Upper lobe of left lung (tissue), 6 donors: ENCODE measurements around the gene NKAIN4. TPM values are rescaled to one million over a fixed set of nuclear protein-coding genes. Genes with fewer than 3 reads are reported as not detected.

Experiments used
- ATAC-seq, 2 donors: fragments of 200-7000 bp; cut with Tn5 transposase; one replicate each; pipeline ENCODE4 v1.9.1; 2022; ENCODE audit warnings: mild to moderate bottlenecking in 2 of 2, moderate library complexity in 2 of 2; ENCODE audit not compliant: low FRiP score in 2 of 2
- DNase-seq, 2 donors: peaks; one replicate each; pipeline ENCODE4 v3.0.0-alpha.2; 2019 to 2020
- H3K27ac ChIP-seq, 4 donors: fragments of 200-600 bp; sonication (generic); one replicate each; pipeline ENCODE4 v1.5.1; 2016 to 2019
- H3K27me3 ChIP-seq, 4 donors: fragments of 200-600 bp; sonication (generic); one replicate each; pipeline ENCODE4 v1.5.1; 2017 to 2019
- H3K36me3 ChIP-seq, 4 donors: fragments of 200-600 bp; sonication (generic); one replicate each; pipeline ENCODE4 v1.5.1; 2016 to 2019
- H3K4me1 ChIP-seq, 4 donors: fragments of 200-600 bp; sonication (generic); one replicate each; pipeline ENCODE4 v1.5.1; 2018 to 2019
- H3K4me3 ChIP-seq, 4 donors: fragments of 200-600 bp; sonication (generic); one replicate each; pipeline ENCODE4 v1.5.1; 2017 to 2019; ENCODE audit warnings: mild to moderate bottlenecking in 2 of 4, moderate library complexity in 1 of 4
- H3K9me3 ChIP-seq, 4 donors: fragments of 200-600 bp; sonication (generic); one replicate each; pipeline ENCODE4 v1.5.1; 2018 to 2019
- EP300 ChIP-seq, 4 donors: sonication (generic); formaldehyde crosslinking; IDR thresholded peaks; one replicate each; pipeline ENCODE4 v1.5.1; 2017; ENCODE audit warnings: antibody characterized with exemption in 4 of 4, control low read depth in 2 of 4
- POLR2A ChIP-seq, 4 donors: fragments of 450-650 bp; IDR thresholded peaks; one replicate each; pipeline ENCODE4 v1.5.1; 2016 to 2017; ENCODE audit warnings: antibody characterized with exemption in 4 of 4, mild to moderate bottlenecking in 2 of 4
- POLR2AphosphoS5 ChIP-seq, 2 donors: sonication (generic); formaldehyde crosslinking; IDR thresholded peaks; one replicate each; pipeline ENCODE4 v1.5.1; 2017; ENCODE audit warnings: antibody characterized with exemption in 2 of 2
- WGBS, 2 donors: methylation state at CpG; one replicate each; pipeline ENCODE4 v1.1.5; 2017 to 2018; 5-methylcytosine and 5-hydroxymethylcytosine counted together
- total RNA-seq, 6 donors: library from RNA; depleted of rRNA in 4 of 6; stranded (reverse); fragments of >200 nt in 4 of 6; gene quantifications; one replicate each; pipeline versions ENCODE4 v1.1.0 to v1.2.1, GENCODE V29; 2016 to 2021
- TF ChIP-seq, protein P1 (sequence below), 6 experiments: fragments of 450-650 bp in 4 of 6; fragments of 200-600 bp in 2 of 6; sonication (generic) in 2 of 6; IDR thresholded peaks; one replicate each; pipeline ENCODE4 v1.5.1; 2016 to 2019; ENCODE audit warnings: antibody characterized with exemption in 6 of 6
- donor health status: DM: no; HTN: no; CAD: no; lungs with moderate emphysema.
- donor health status: DM: no; HTN: yes; CAD: no; lungs with severe emphysema.

The NKAIN4 gene
- total RNA-seq, 6 donors from 2014 or later = 0.17 TPM; not detected in 5

DNA sequence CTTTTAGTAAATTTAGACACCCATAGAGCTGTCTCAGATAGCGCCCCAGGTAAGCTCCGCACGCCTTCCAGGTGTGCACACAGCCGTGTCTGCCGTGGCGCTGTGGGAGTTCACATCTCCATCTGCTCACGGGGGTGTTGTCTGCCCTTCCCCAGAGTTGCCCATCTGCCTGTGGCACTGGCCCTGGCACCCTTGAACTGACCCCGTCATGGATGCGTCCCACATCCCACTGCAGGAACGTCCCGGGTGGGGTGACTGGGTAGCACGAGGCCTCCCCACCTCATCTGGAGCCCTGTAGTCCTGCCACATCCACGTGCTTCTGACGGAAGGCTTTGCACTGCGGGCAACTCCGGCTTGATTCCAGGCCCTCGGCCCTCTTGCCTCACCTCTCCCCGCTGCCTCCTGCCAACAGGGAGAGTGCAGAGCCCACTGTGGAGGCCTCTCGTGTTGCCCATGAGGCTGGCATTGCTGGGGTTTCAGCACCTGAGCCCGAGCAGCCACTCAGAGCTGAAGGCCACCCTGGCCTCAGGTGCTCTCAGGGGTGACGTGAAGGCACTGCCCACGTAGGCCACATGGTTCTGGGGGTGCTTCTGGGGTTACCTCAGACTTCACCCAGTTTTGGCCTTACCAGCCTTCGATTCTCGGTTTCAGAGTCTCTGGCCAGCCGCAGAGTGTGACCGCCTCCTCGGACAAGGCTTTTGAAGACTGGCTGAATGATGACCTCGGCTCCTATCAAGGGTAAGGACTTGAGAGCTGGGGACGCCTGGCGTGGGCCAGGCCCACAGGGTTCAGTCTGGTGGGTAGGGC, 23.4 kb upstream of the NKAIN4 start:
- Histone ChIP-seq H3K4me1 (peaks cover 13 to 23% (median 17%) of the 10 kb centered on the region in 4 donors), H3K9me3 (no peaks in the 10 kb centered on the region), H3K36me3 (peaks cover 9 to 71% (median 64%) of the 10 kb centered on the region in 4 donors), H3K27me3 (no peaks in the 10 kb centered on the region), H3K4me3 (no peak overlapping the region), H3K27ac (no peak overlapping the region)
- ATAC-seq = no peak
- TF ChIP-seq EP300 (IDR thresholded peaks at IDR 0.05) = no peak
- TF ChIP-seq, protein P1, sequence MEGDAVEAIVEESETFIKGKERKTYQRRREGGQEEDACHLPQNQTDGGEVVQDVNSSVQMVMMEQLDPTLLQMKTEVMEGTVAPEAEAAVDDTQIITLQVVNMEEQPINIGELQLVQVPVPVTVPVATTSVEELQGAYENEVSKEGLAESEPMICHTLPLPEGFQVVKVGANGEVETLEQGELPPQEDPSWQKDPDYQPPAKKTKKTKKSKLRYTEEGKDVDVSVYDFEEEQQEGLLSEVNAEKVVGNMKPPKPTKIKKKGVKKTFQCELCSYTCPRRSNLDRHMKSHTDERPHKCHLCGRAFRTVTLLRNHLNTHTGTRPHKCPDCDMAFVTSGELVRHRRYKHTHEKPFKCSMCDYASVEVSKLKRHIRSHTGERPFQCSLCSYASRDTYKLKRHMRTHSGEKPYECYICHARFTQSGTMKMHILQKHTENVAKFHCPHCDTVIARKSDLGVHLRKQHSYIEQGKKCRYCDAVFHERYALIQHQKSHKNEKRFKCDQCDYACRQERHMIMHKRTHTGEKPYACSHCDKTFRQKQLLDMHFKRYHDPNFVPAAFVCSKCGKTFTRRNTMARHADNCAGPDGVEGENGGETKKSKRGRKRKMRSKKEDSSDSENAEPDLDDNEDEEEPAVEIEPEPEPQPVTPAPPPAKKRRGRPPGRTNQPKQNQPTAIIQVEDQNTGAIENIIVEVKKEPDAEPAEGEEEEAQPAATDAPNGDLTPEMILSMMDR (IDR thresholded peaks at IDR 0.05) = no peak
- no peak for TF ChIP-seq POLR2AphosphoS5 (IDR thresholded peaks at IDR 0.05)
- TF ChIP-seq POLR2A (IDR thresholded peaks at IDR 0.05) = no peak
- WGBS, 2 donors = 91 to 97% methylated on average over 15 to 28 of the region's 30 CpGs
- DNase-seq = no peak

DNA sequence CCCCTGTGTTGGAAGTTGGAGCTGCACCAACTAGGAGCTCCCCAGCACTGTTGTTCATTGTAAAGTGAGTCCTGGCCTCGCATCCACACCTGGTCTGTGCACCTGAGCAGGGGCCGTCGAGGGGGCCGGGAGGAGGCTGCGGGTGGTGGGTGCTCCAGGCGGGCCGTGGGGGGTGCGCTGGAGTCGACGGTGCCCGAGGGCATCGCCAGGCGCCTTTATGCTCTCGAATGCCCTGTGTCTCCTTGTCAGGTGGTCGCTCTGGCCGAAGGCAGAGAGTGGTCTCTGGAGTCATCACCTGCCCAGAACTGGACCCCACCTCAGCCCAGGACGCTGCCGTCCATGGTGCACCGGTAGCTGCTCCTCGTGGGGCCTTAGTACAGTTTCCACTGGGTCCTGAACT, 22.7 kb upstream of the NKAIN4 start:
- ATAC-seq = no peak

DNA sequence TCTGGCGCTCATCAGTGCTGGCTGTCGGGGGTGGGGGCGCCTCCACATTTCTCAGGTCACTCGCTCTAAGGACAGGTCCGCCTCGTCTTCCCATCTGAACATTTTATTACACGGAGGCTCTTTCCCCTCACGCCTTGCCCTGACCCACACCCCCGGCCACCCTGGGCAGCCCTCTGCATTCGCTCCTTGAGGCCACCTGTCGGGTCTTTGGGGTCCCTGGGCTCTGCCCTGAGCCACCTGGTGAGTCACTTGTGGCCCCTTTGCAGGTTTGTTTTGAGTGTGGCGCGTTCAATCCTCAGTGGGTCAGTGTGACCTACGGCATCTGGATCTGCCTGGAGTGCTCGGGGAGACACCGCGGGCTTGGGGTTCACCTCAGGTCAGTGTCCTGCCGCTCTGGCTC, 21.6 kb upstream of the NKAIN4 start:
- H3K27ac ChIP-seq = no peak overlapping the region
- peaks cover 6 to 53% (median 45%) of the 10 kb centered on the region in 4 donors for H3K36me3 ChIP-seq
- 96 to 97% methylated on average over 11 to 14 of the region's 18 CpGs for WGBS, 2 donors
- H3K9me3 ChIP-seq = no peaks in the 10 kb centered on the region
- DNase-seq = peak in 1 of 2 donors; percentile 66
- no peak for ATAC-seq
- peaks cover 19 to 32% (median 23%) of the 10 kb centered on the region in 4 donors for H3K4me1 ChIP-seq
- no peaks in the 10 kb centered on the region for H3K27me3 ChIP-seq
- no peak overlapping the region for H3K4me3 ChIP-seq
- TF ChIP-seq POLR2A (IDR thresholded peaks at IDR 0.05) = no peak
- TF ChIP-seq, protein P1 (IDR thresholded peaks at IDR 0.05) = no peak
- TF ChIP-seq EP300 (IDR thresholded peaks at IDR 0.05) = no peak
- TF ChIP-seq POLR2AphosphoS5 (IDR thresholded peaks at IDR 0.05) = no peak

More for the DNA sequence above, 22.7 kb upstream of the NKAIN4 start:
- peak in 1 of 2 donors; percentile 69 for DNase-seq
- peaks cover 9 to 64% (median 57%) of the 10 kb centered on the region in 4 donors for H3K36me3 ChIP-seq
- peaks cover 15 to 26% (median 18%) of the 10 kb centered on the region in 4 donors for H3K4me1 ChIP-seq
- no peak overlapping the region for H3K27ac ChIP-seq
- H3K9me3 ChIP-seq = no peaks in the 10 kb centered on the region
- 93 to 97% methylated on average over 16 to 19 of the region's 20 CpGs for WGBS, 2 donors
- H3K27me3 ChIP-seq = no peaks in the 10 kb centered on the region
- TF ChIP-seq, protein P1 (IDR thresholded peaks at IDR 0.05) = no peak
- no peak for TF ChIP-seq EP300 (IDR thresholded peaks at IDR 0.05)
- no peak for TF ChIP-seq POLR2AphosphoS5 (IDR thresholded peaks at IDR 0.05)
- no peak for TF ChIP-seq POLR2A (IDR thresholded peaks at IDR 0.05)
- no peak overlapping the region for H3K4me3 ChIP-seq

DNA sequence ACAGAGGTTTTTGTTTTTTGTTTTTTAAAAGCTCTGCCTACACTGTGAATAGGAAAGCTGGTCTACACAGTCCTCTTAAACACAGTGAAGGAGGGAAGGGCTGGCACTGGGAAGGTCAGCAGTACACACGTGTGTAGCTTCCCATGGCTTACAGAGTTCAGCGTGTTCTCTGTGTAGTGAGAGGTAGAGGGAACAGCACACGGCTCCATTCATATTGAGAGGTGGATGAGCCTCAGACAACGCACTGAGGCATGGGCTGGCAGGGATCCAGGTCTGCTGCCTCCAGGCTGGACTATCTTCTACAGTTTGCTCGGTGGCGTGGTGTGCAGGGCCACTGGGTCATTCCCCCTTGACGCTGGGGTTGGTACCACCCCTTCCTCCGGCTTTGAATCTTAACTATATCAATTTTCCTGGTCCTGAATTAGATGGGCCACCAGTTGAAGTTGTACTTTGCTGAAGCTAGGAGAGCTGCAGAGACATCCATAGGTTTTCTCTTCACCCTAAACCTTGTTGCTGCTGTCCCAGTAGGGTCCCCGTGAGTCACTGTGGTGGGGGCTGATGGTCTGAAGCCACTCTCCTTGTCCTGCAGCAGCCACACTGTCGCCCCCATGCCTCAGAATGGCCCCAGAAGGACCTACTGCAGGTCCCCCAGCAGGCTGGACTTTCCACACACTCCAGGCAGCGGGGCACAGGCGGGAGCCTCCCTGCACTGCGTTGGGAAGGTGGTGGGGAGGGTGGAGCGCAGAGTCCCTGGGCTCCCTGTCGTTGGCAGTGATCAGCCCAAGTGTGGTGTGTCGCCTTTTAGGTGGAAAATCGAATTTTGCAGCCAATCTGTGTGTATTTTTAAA, 20.3 kb upstream of the NKAIN4 start:
- Histone ChIP-seq H3K4me1 (peaks cover 19 to 32% (median 23%) of the 10 kb centered on the region in 4 donors), H3K36me3 (peaks cover 6 to 41% (median 34%) of the 10 kb centered on the region in 4 donors), H3K9me3 (no peaks in the 10 kb centered on the region), H3K27ac (no peak overlapping the region), H3K4me3 (peak overlapping the region in 1 of 4 donors; percentile 99), H3K27me3 (no peaks in the 10 kb centered on the region)
- peak in 1 of 2 donors; percentile 54 for DNase-seq
- no peak for ATAC-seq
- no peak for TF ChIP-seq POLR2A (IDR thresholded peaks at IDR 0.05)
- TF ChIP-seq, protein P1 (IDR thresholded peaks at IDR 0.05) = no peak
- no peak for TF ChIP-seq POLR2AphosphoS5 (IDR thresholded peaks at IDR 0.05)
- 83 to 85% methylated on average over 10 to 17 of the region's 17 CpGs for WGBS, 2 donors
